H9 (cell line): ENCODE data around the gene DISC1. TPM values are rescaled to one million over a fixed set of nuclear protein-coding genes. Genes with fewer than 3 reads are reported as not detected.
"Not testable (repeated sequence)": the region's sequence is repeated elsewhere in the genome, so short reads cannot be mapped to it uniquely, and the experiment has no call there.

Experiments used
- DNase-seq: peaks from one replicate; pipeline ENCODE4 v3.0.0-alpha.2; 2017
- H2AFZ ChIP-seq: one replicate; pipeline ENCODE4 v1.6.1; 2013; ENCODE audit warnings: mild to moderate bottlenecking, low read length, control low read depth, moderate library complexity
- H2AK5ac ChIP-seq: 2 replicates; pipeline ENCODE4 v1.6.1; 2013; ENCODE audit warnings: low read length, control low read depth, mixed read lengths; ENCODE audit not compliant: insufficient read length
- H2BK120ac ChIP-seq: one replicate; pipeline ENCODE4 v1.6.1; 2013; ENCODE audit warnings: low read depth, mild to moderate bottlenecking, low read length, control low read depth, inconsistent platforms; ENCODE audit not compliant: poor library complexity, severe bottlenecking
- H2BK12ac ChIP-seq: 2 replicates; pipeline ENCODE4 v1.6.1; 2013; ENCODE audit warnings: low read length, control low read depth, mixed read lengths, low read depth; ENCODE audit not compliant: insufficient read length
- H2BK15ac ChIP-seq: 2 replicates; pipeline ENCODE4 v1.6.1; 2013; ENCODE audit warnings: low read depth, low read length, control low read depth
- H2BK20ac ChIP-seq: one replicate; pipeline ENCODE4 v1.6.1; 2013; ENCODE audit warnings: low read depth, mild to moderate bottlenecking, low read length, control low read depth, inconsistent platforms; ENCODE audit not compliant: poor library complexity, severe bottlenecking
- H2BK5ac ChIP-seq: 2 replicates; pipeline ENCODE4 v1.6.1; 2013; ENCODE audit warnings: low read length, control low read depth, mixed read lengths; ENCODE audit not compliant: insufficient read length
- H3K14ac ChIP-seq: 2 replicates; pipeline ENCODE4 v1.6.1; 2013; ENCODE audit warnings: low read length, control low read depth; ENCODE audit not compliant: insufficient read depth
- H3K18ac ChIP-seq: 2 replicates; pipeline ENCODE4 v1.6.1; 2013; ENCODE audit warnings: low read depth, mild to moderate bottlenecking, mixed read lengths, low read length, control low read depth; ENCODE audit not compliant: insufficient read length
- H3K23ac ChIP-seq: 2 replicates; pipeline ENCODE4 v1.6.1; 2013; ENCODE audit warnings: low read length, control low read depth, mixed read lengths, low read depth; ENCODE audit not compliant: insufficient read length
- H3K23me2 ChIP-seq: 2 replicates; pipeline ENCODE4 v1.6.1; 2013; ENCODE audit warnings: low read depth, mild to moderate bottlenecking, mixed read lengths, low read length, control low read depth; ENCODE audit not compliant: insufficient read length, poor library complexity, severe bottlenecking
- H3K27ac ChIP-seq: 2 replicates; pipeline ENCODE4 v1.5.1; 2013; ENCODE audit warnings: low read length, control low read depth, mixed read lengths, low read depth; ENCODE audit not compliant: insufficient read length
- H3K27me3 ChIP-seq: 2 replicates; pipeline ENCODE4 v1.6.1; 2013; ENCODE audit warnings: low read length, control low read depth, inconsistent platforms; ENCODE audit not compliant: insufficient read depth
- H3K4ac ChIP-seq: 2 replicates; pipeline ENCODE4 v1.6.1; 2013; ENCODE audit warnings: low read depth, mild to moderate bottlenecking, control low read depth, inconsistent platforms, low read length, moderate library complexity
- H3K4me1 ChIP-seq: 2 replicates; pipeline ENCODE4 v1.6.1; 2013; ENCODE audit warnings: low read length, control low read depth, inconsistent platforms; ENCODE audit not compliant: insufficient read depth
- H3K4me2 ChIP-seq: 2 replicates; pipeline ENCODE4 v1.6.1; 2013; ENCODE audit warnings: low read length, control low read depth, mixed read lengths; ENCODE audit not compliant: insufficient read length, insufficient read depth
- H3K56ac ChIP-seq: 2 replicates; pipeline ENCODE4 v1.6.1; 2013; ENCODE audit warnings: low read depth, mild to moderate bottlenecking, mixed read lengths, low read length, control low read depth; ENCODE audit not compliant: insufficient read length
- H3K79me1 ChIP-seq: 2 replicates; pipeline ENCODE4 v1.6.1; 2013; ENCODE audit warnings: low read depth, mild to moderate bottlenecking, moderate library complexity, low read length, control low read depth, inconsistent platforms; ENCODE audit not compliant: insufficient read depth, poor library complexity, severe bottlenecking
- H3K79me2 ChIP-seq: 2 replicates; pipeline ENCODE4 v1.6.1; 2013; ENCODE audit warnings: low read length, control low read depth, inconsistent platforms; ENCODE audit not compliant: insufficient read depth
- H3K9ac ChIP-seq: 2 replicates; pipeline ENCODE4 v1.6.1; 2013; ENCODE audit warnings: low read length, control low read depth, mixed read lengths; ENCODE audit not compliant: insufficient read length; ENCODE audit errors: extremely low read depth
- H3K9me3 ChIP-seq: one replicate; pipeline ENCODE4 v1.6.1; 2013; ENCODE audit warnings: low read depth, low read length, inconsistent platforms; ENCODE audit not compliant: control insufficient read depth
- H3T11ph ChIP-seq: one replicate; pipeline ENCODE4 v1.6.1; 2013; ENCODE audit warnings: mild to moderate bottlenecking, low read length, control low read depth, inconsistent platforms
- H4K20me1 ChIP-seq: one replicate; pipeline ENCODE4 v1.6.1; 2013; ENCODE audit not compliant: control insufficient read depth, insufficient read length, insufficient read depth
- H4K5ac ChIP-seq: 2 replicates; pipeline ENCODE4 v1.6.1; 2013; ENCODE audit warnings: low read depth, mild to moderate bottlenecking, mixed read lengths, low read length, control low read depth; ENCODE audit not compliant: insufficient read length
- H4K8ac ChIP-seq: replicated peaks from 2 replicates; pipeline ENCODE4 v1.6.1; 2013; ENCODE audit warnings: low read length, control low read depth, mixed read lengths, low read depth; ENCODE audit not compliant: insufficient read length
- H4K91ac ChIP-seq: 2 replicates; pipeline ENCODE4 v1.6.1; 2013; ENCODE audit warnings: low read depth, mild to moderate bottlenecking, moderate library complexity, mixed read lengths, low read length, control low read depth; ENCODE audit not compliant: insufficient read length
- H3K27ac Mint-ChIP-seq, 3 experiments: 2 replicates in 2 of 3; 3 replicates in 1 of 3; pipeline ENCODE4 v1.8.0; 2020 to 2021; ENCODE audit warnings: mixed read lengths in 3 of 3, mild to moderate bottlenecking in 1 of 3, moderate library complexity in 1 of 3
- H3K27me3 Mint-ChIP-seq: 2 replicates; pipeline ENCODE4 v1.8.0; 2021; ENCODE audit warnings: low read depth, mild to moderate bottlenecking, moderate library complexity, mixed read lengths
- H3K36me3 Mint-ChIP-seq, 3 experiments: 2 replicates in 2 of 3; 3 replicates in 1 of 3; pipeline ENCODE4 v1.8.0; 2020 to 2021; ENCODE audit warnings: low read depth in 3 of 3, mixed read lengths in 3 of 3; ENCODE audit not compliant: insufficient read depth in 1 of 3
- H3K4me1 Mint-ChIP-seq, 2 experiments: 2 replicates each; pipeline ENCODE4 v1.8.0; 2020; ENCODE audit warnings: mixed read lengths in 2 of 2
- H3K4me3 Mint-ChIP-seq, 2 experiments: 2 replicates in 1 of 2; 3 replicates in 1 of 2; pipeline ENCODE4 v1.8.0; 2020 to 2021; ENCODE audit warnings: mild to moderate bottlenecking in 2 of 2, mixed read lengths in 2 of 2, moderate library complexity in 1 of 2
- H3K9me3 Mint-ChIP-seq, 2 experiments: 2 replicates in 1 of 2; 3 replicates in 1 of 2; pipeline ENCODE4 v1.8.0; 2020; ENCODE audit warnings: mild to moderate bottlenecking in 2 of 2, mixed read lengths in 2 of 2, moderate library complexity in 1 of 2
- CTCF ChIP-seq: fragments of 200-600 bp; sonication (generic); conservative IDR thresholded peaks from 3 replicates; pipeline ENCODE4 v1.8.0; 2021; ENCODE audit warnings: antibody characterized with exemption, mild to moderate bottlenecking
- WGBS: extraction: QIAGEN DNeasy Blood & Tissue Kit; methylation state at CpG from one replicate; pipeline ENCODE4 v1.1.7; 2013; ENCODE audit warnings: missing lambda C conversion rate, low lambda C conversion rate, mixed read lengths; ENCODE audit not compliant: insufficient read length; ENCODE audit errors: extremely low coverage; 5-methylcytosine and 5-hydroxymethylcytosine counted together
- total RNA-seq: library from RNA; stranded (reverse); gene quantifications from 2 replicates; pipeline ENCODE4 v1.2.1, GENCODE V29; 2021

Gene DISC1
- total RNA-seq, 1 experiment from 2014 or later = 2.5 TPM

DNA sequence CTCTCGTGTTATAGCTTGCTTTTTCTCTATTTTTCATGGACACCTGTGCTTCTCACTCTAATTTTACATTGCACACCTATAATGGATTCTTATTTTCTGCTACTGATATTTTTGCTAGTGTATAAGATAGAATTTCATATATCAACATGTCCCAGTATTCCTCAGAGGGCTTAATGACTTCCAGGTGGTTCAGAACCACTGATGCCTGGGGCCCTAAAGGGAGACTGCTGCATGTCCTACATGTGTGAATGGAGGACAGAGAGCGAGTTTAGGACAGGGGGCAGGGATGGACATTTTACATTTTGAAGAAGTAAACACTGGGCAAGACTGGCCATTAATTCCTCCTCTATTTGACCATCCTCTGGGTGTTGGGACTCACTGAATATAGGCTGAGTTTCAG is 100.6 kb downstream of the DISC1 start:
- Histone ChIP-seq H3K23ac (no peak overlapping the region), H3T11ph (no peak overlapping the region), H2BK20ac (no peak overlapping the region), H2AFZ (no peak overlapping the region), H3K14ac (no peak overlapping the region), H3K79me2 (no peaks in the 10 kb centered on the region), H3K4me2 (no peak overlapping the region), H3K23me2 (no peaks in the 10 kb centered on the region), H2BK15ac (no peak overlapping the region), H2BK120ac (no peak overlapping the region), H3K4ac (no peak overlapping the region), H4K20me1 (no peaks in the 10 kb centered on the region), H3K27ac (no peak overlapping the region), H3K9ac (no peak overlapping the region), H2BK12ac (no peak overlapping the region), H3K27me3 (no peaks in the 10 kb centered on the region), H3K79me1 (no peaks in the 10 kb centered on the region), H3K4me1 (no peaks in the 10 kb centered on the region), H4K5ac (no peak overlapping the region), H3K9me3 (no peaks in the 10 kb centered on the region), H2AK5ac (no peak overlapping the region), H4K8ac (no peak overlapping the region), H3K56ac (no peak overlapping the region), H2BK5ac (no peak overlapping the region), H3K18ac (no peak overlapping the region), H4K91ac (no peak overlapping the region)
- H3K27ac Mint-ChIP-seq = no peak overlapping the region
- peaks cover 0 to 2% of the 10 kb centered on the region in 2 experiments; a peak in 1 of 4 replicates for H3K4me1 Mint-ChIP-seq
- TF ChIP-seq CTCF = no peak
- WGBS = no CpG with 5 or more reads among the region's 2 CpGs
- no peak for DNase-seq
- peaks cover 0 to 4% (median 0%) of the 10 kb centered on the region in 3 experiments; a peak in 2 of 7 replicates for H3K36me3 Mint-ChIP-seq
- H3K27me3 Mint-ChIP-seq = peaks cover 9% of the 10 kb centered on the region
- peaks cover 2 to 3% of the 10 kb centered on the region in 2 experiments; a peak in 3 of 5 replicates for H3K9me3 Mint-ChIP-seq
- H3K4me3 Mint-ChIP-seq = no peak overlapping the region

DNA sequence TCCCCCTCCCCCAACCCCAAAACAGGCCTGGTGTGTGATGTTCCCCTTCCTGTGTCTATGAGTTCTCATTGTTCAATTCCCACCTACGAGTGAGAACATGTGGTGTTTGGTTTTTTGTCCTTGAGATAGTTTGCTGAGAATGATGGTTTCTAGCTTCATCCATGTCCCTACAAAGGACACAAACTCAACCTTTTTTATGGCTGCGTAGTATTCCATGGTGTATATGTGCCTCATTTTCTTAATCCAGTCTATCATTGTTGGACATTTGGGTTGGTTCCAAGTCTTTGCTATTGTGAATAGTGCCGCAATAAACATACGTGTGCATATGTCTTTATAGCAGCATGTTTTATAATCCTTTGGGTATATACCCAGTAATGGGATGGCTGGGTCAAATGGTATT is 102.4 kb downstream of the DISC1 start:
- H2AK5ac ChIP-seq, H3K9me3 ChIP-seq, H3K23me2 ChIP-seq, H3K4me2 ChIP-seq, H2BK5ac ChIP-seq, H3K9ac ChIP-seq, H3K23ac ChIP-seq, H4K8ac ChIP-seq, H4K91ac ChIP-seq, H3K27ac ChIP-seq, H4K5ac ChIP-seq, H2BK15ac ChIP-seq, H3K79me2 ChIP-seq, H3K27me3 Mint-ChIP-seq, H3K27ac Mint-ChIP-seq, H3K79me1 ChIP-seq, H2AFZ ChIP-seq, H3T11ph ChIP-seq, H2BK120ac ChIP-seq, H2BK12ac ChIP-seq, H3K4me1 ChIP-seq, H3K14ac ChIP-seq, H3K56ac ChIP-seq, H3K4me3 Mint-ChIP-seq, DNase-seq, H3K27me3 ChIP-seq, H3K4ac ChIP-seq, H2BK20ac ChIP-seq, H3K9me3 Mint-ChIP-seq, H3K18ac ChIP-seq, H4K20me1 ChIP-seq, H3K4me1 Mint-ChIP-seq, H3K36me3 Mint-ChIP-seq: not testable (repeated sequence)
- WGBS = no CpG with 5 or more reads among the region's 4 CpGs
